H9 (cell line): ENCODE measurements around the gene CDH23. TPM values are rescaled to one million over a fixed set of nuclear protein-coding genes. Genes with fewer than 3 reads are reported as not detected.
A peak's percentile ranks its signal among the peaks of the same experiment; 100 is the strongest.

Experiments used
- DNase-seq: peaks from one replicate; pipeline ENCODE4 v3.0.0-alpha.2; 2017
- H2AFZ ChIP-seq: one replicate; pipeline ENCODE4 v1.6.1; 2013; ENCODE audit warnings: mild to moderate bottlenecking, low read length, control low read depth, moderate library complexity
- H2AK5ac ChIP-seq: 2 replicates; pipeline ENCODE4 v1.6.1; 2013; ENCODE audit warnings: low read length, control low read depth, mixed read lengths; ENCODE audit not compliant: insufficient read length
- H2BK120ac ChIP-seq: one replicate; pipeline ENCODE4 v1.6.1; 2013; ENCODE audit warnings: low read depth, mild to moderate bottlenecking, low read length, control low read depth, inconsistent platforms; ENCODE audit not compliant: poor library complexity, severe bottlenecking
- H2BK12ac ChIP-seq: 2 replicates; pipeline ENCODE4 v1.6.1; 2013; ENCODE audit warnings: low read length, control low read depth, mixed read lengths, low read depth; ENCODE audit not compliant: insufficient read length
- H2BK15ac ChIP-seq: 2 replicates; pipeline ENCODE4 v1.6.1; 2013; ENCODE audit warnings: low read depth, low read length, control low read depth
- H2BK20ac ChIP-seq: one replicate; pipeline ENCODE4 v1.6.1; 2013; ENCODE audit warnings: low read depth, mild to moderate bottlenecking, low read length, control low read depth, inconsistent platforms; ENCODE audit not compliant: poor library complexity, severe bottlenecking
- H2BK5ac ChIP-seq: 2 replicates; pipeline ENCODE4 v1.6.1; 2013; ENCODE audit warnings: low read length, control low read depth, mixed read lengths; ENCODE audit not compliant: insufficient read length
- H3K14ac ChIP-seq: 2 replicates; pipeline ENCODE4 v1.6.1; 2013; ENCODE audit warnings: low read length, control low read depth; ENCODE audit not compliant: insufficient read depth
- H3K18ac ChIP-seq: 2 replicates; pipeline ENCODE4 v1.6.1; 2013; ENCODE audit warnings: low read depth, mild to moderate bottlenecking, mixed read lengths, low read length, control low read depth; ENCODE audit not compliant: insufficient read length
- H3K23ac ChIP-seq: 2 replicates; pipeline ENCODE4 v1.6.1; 2013; ENCODE audit warnings: low read length, control low read depth, mixed read lengths, low read depth; ENCODE audit not compliant: insufficient read length
- H3K23me2 ChIP-seq: 2 replicates; pipeline ENCODE4 v1.6.1; 2013; ENCODE audit warnings: low read depth, mild to moderate bottlenecking, mixed read lengths, low read length, control low read depth; ENCODE audit not compliant: insufficient read length, poor library complexity, severe bottlenecking
- H3K27ac ChIP-seq: 2 replicates; pipeline ENCODE4 v1.5.1; 2013; ENCODE audit warnings: low read length, control low read depth, mixed read lengths, low read depth; ENCODE audit not compliant: insufficient read length
- H3K27me3 ChIP-seq: 2 replicates; pipeline ENCODE4 v1.6.1; 2013; ENCODE audit warnings: low read length, control low read depth, inconsistent platforms; ENCODE audit not compliant: insufficient read depth
- H3K4ac ChIP-seq: 2 replicates; pipeline ENCODE4 v1.6.1; 2013; ENCODE audit warnings: low read depth, mild to moderate bottlenecking, control low read depth, inconsistent platforms, low read length, moderate library complexity
- H3K4me1 ChIP-seq: 2 replicates; pipeline ENCODE4 v1.6.1; 2013; ENCODE audit warnings: low read length, control low read depth, inconsistent platforms; ENCODE audit not compliant: insufficient read depth
- H3K4me2 ChIP-seq: 2 replicates; pipeline ENCODE4 v1.6.1; 2013; ENCODE audit warnings: low read length, control low read depth, mixed read lengths; ENCODE audit not compliant: insufficient read length, insufficient read depth
- H3K56ac ChIP-seq: 2 replicates; pipeline ENCODE4 v1.6.1; 2013; ENCODE audit warnings: low read depth, mild to moderate bottlenecking, mixed read lengths, low read length, control low read depth; ENCODE audit not compliant: insufficient read length
- H3K79me1 ChIP-seq: 2 replicates; pipeline ENCODE4 v1.6.1; 2013; ENCODE audit warnings: low read depth, mild to moderate bottlenecking, moderate library complexity, low read length, control low read depth, inconsistent platforms; ENCODE audit not compliant: insufficient read depth, poor library complexity, severe bottlenecking
- H3K79me2 ChIP-seq: 2 replicates; pipeline ENCODE4 v1.6.1; 2013; ENCODE audit warnings: low read length, control low read depth, inconsistent platforms; ENCODE audit not compliant: insufficient read depth
- H3K9ac ChIP-seq: 2 replicates; pipeline ENCODE4 v1.6.1; 2013; ENCODE audit warnings: low read length, control low read depth, mixed read lengths; ENCODE audit not compliant: insufficient read length; ENCODE audit errors: extremely low read depth
- H3K9me3 ChIP-seq: one replicate; pipeline ENCODE4 v1.6.1; 2013; ENCODE audit warnings: low read depth, low read length, inconsistent platforms; ENCODE audit not compliant: control insufficient read depth
- H3T11ph ChIP-seq: one replicate; pipeline ENCODE4 v1.6.1; 2013; ENCODE audit warnings: mild to moderate bottlenecking, low read length, control low read depth, inconsistent platforms
- H4K20me1 ChIP-seq: one replicate; pipeline ENCODE4 v1.6.1; 2013; ENCODE audit not compliant: control insufficient read depth, insufficient read length, insufficient read depth
- H4K5ac ChIP-seq: 2 replicates; pipeline ENCODE4 v1.6.1; 2013; ENCODE audit warnings: low read depth, mild to moderate bottlenecking, mixed read lengths, low read length, control low read depth; ENCODE audit not compliant: insufficient read length
- H4K8ac ChIP-seq: replicated peaks from 2 replicates; pipeline ENCODE4 v1.6.1; 2013; ENCODE audit warnings: low read length, control low read depth, mixed read lengths, low read depth; ENCODE audit not compliant: insufficient read length
- H4K91ac ChIP-seq: 2 replicates; pipeline ENCODE4 v1.6.1; 2013; ENCODE audit warnings: low read depth, mild to moderate bottlenecking, moderate library complexity, mixed read lengths, low read length, control low read depth; ENCODE audit not compliant: insufficient read length
- H3K27ac Mint-ChIP-seq, 3 experiments: 2 replicates in 2 of 3; 3 replicates in 1 of 3; pipeline ENCODE4 v1.8.0; 2020 to 2021; ENCODE audit warnings: mixed read lengths in 3 of 3, mild to moderate bottlenecking in 1 of 3, moderate library complexity in 1 of 3
- H3K27me3 Mint-ChIP-seq: 2 replicates; pipeline ENCODE4 v1.8.0; 2021; ENCODE audit warnings: low read depth, mild to moderate bottlenecking, moderate library complexity, mixed read lengths
- H3K36me3 Mint-ChIP-seq, 3 experiments: 2 replicates in 2 of 3; 3 replicates in 1 of 3; pipeline ENCODE4 v1.8.0; 2020 to 2021; ENCODE audit warnings: low read depth in 3 of 3, mixed read lengths in 3 of 3; ENCODE audit not compliant: insufficient read depth in 1 of 3
- H3K4me1 Mint-ChIP-seq, 2 experiments: 2 replicates each; pipeline ENCODE4 v1.8.0; 2020; ENCODE audit warnings: mixed read lengths in 2 of 2
- H3K4me3 Mint-ChIP-seq, 2 experiments: 2 replicates in 1 of 2; 3 replicates in 1 of 2; pipeline ENCODE4 v1.8.0; 2020 to 2021; ENCODE audit warnings: mild to moderate bottlenecking in 2 of 2, mixed read lengths in 2 of 2, moderate library complexity in 1 of 2
- H3K9me3 Mint-ChIP-seq, 2 experiments: 2 replicates in 1 of 2; 3 replicates in 1 of 2; pipeline ENCODE4 v1.8.0; 2020; ENCODE audit warnings: mild to moderate bottlenecking in 2 of 2, mixed read lengths in 2 of 2, moderate library complexity in 1 of 2
- CTCF ChIP-seq: fragments of 200-600 bp; sonication (generic); conservative IDR thresholded peaks from 3 replicates; pipeline ENCODE4 v1.8.0; 2021; ENCODE audit warnings: antibody characterized with exemption, mild to moderate bottlenecking
- WGBS: extraction: QIAGEN DNeasy Blood & Tissue Kit; methylation state at CpG from one replicate; pipeline ENCODE4 v1.1.7; 2013; ENCODE audit warnings: missing lambda C conversion rate, low lambda C conversion rate, mixed read lengths; ENCODE audit not compliant: insufficient read length; ENCODE audit errors: extremely low coverage; 5-methylcytosine and 5-hydroxymethylcytosine counted together
- total RNA-seq: library from RNA; stranded (reverse); gene quantifications from 2 replicates; pipeline ENCODE4 v1.2.1, GENCODE V29; 2021

CDH23 gene
- total RNA-seq, 1 experiment from 2014 or later: 2.1 TPM

- H2BK20ac ChIP-seq: no peak overlapping the region
- Mint-ChIP-seq H3K27me3 (no peaks in the 10 kb centered on the region), H3K36me3 (peaks cover 0 to 13% (median 0%) of the 10 kb centered on the region in 3 experiments; a peak in 3 of 7 replicates), H3K27ac (peak overlapping the region in 2 of 3 experiments; percentile 26 to 27; a peak in 3 of 7 replicates), H3K9me3 (no peaks in the 10 kb centered on the region), H3K4me1 (peaks cover 26 to 45% of the 10 kb centered on the region in 2 experiments), H3K4me3 (no peak overlapping the region)
- H3T11ph ChIP-seq: no peak overlapping the region
- no peak overlapping the region for H3K14ac ChIP-seq
- no peak overlapping the region for H3K9ac ChIP-seq
- no peak overlapping the region for H2BK120ac ChIP-seq
- no peaks in the 10 kb centered on the region for H3K9me3 ChIP-seq
- no peaks in the 10 kb centered on the region for H3K23me2 ChIP-seq
- H2BK12ac ChIP-seq: no peak overlapping the region
- H3K79me1 ChIP-seq: peaks cover 3% of the 10 kb centered on the region
- no peaks in the 10 kb centered on the region for H3K27me3 ChIP-seq
- no peak overlapping the region for H3K4me2 ChIP-seq
- H4K5ac ChIP-seq: no peak overlapping the region
- H2BK15ac ChIP-seq: no peak overlapping the region
- H3K56ac ChIP-seq: no peak overlapping the region
- H3K23ac ChIP-seq: no peak overlapping the region
- WGBS: no CpG with 5 or more reads among the region's 3 CpGs
- peaks cover 63% of the 10 kb centered on the region for H3K79me2 ChIP-seq
- no peak overlapping the region for H3K4ac ChIP-seq
- no peak overlapping the region for H2AFZ ChIP-seq
- no peak for TF ChIP-seq CTCF
- DNase-seq: no peak
- H2BK5ac ChIP-seq: no peak overlapping the region
- no peak overlapping the region for H3K27ac ChIP-seq
- H4K8ac ChIP-seq: no peak overlapping the region
- no peak overlapping the region for H3K18ac ChIP-seq
- no peak overlapping the region for H2AK5ac ChIP-seq
- peaks cover 10% of the 10 kb centered on the region; the same call in 1 of the 2 replicates for H3K4me1 ChIP-seq
- H4K20me1 ChIP-seq: no peaks in the 10 kb centered on the region
- no peak overlapping the region for H4K91ac ChIP-seq
Observed at GRCh38 chr10:71846816-71847215, 450.1 kb downstream of the CDH23 start.
